Measurements from ENCODE around the gene MYO3B. TPM values are rescaled to one million over a fixed set of nuclear protein-coding genes. Genes with fewer than 3 reads are reported as not detected.
"Not testable (repeated sequence)": the region's sequence is repeated elsewhere in the genome, so short reads cannot be mapped to it uniquely, and the experiment has no call there.

Gene MYO3B
- total RNA-seq, 5 donors from 2014 or later (not counting 1 experiment from before 2014, with no cell fraction given): 0.26 to 0.28 TPM; not detected in 3

DNA sequence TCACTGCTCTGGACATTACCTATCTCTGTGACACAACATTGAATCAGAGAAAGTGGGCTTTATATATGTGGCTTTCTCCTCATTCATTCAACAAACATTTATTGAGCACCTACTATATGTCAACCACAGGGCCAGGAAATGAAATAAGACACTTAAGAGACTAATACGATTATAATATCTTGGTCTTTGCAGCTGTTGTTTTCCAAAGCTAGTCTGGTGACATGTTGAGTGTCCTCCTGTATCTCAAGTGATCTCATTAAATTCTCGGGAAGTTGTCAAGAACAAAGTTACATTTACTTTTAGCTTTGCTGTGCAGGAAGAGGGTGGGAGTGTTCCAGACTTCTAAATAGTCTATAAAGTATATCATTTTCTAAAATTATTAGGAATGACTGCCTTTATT, 372.6 kb downstream of the MYO3B start:
- H3K9me3 Mint-ChIP-seq: peaks cover 7 to 20% (median 10%) of the 10 kb centered on the region in 3 donors
- no peak overlapping the region for H3K4me3 Mint-ChIP-seq
- H3K36me3 Mint-ChIP-seq: no peaks in the 10 kb centered on the region
- H3K4me1 Mint-ChIP-seq: no peaks in the 10 kb centered on the region
- H3K27ac Mint-ChIP-seq: no peak overlapping the region
- peaks cover 4 to 6% of the 10 kb centered on the region in 2 donors for H3K27me3 Mint-ChIP-seq
- H3K27me3 ChIP-seq (replicated peaks in 1 of 2; ENCODE audit: control insufficient read depth in 2 of 2, extremely low read depth in 1 of 2, insufficient read depth in 2 of 2, low read length in 1 of 2): peaks cover 0 to 2% of the 10 kb centered on the region in 2 experiments
- DNase-seq: no peak
- POLR2A ChIA-PET: no interaction called here
- H3K36me3 ChIP-seq (ENCODE audit: control insufficient read depth in 2 of 2, extremely low read depth in 1 of 2, insufficient read depth in 1 of 2, low read length in 1 of 2): no peaks in the 10 kb centered on the region
- H3K27ac ChIP-seq (ENCODE audit: low read length): no peak overlapping the region
- no peaks in the 10 kb centered on the region for H3K9me3 ChIP-seq
- WGBS (ENCODE audit: insufficient coverage): no CpG with 5 or more reads among the region's 2 CpGs
- no peak overlapping the region for H3K4me3 ChIP-seq (ENCODE audit: control insufficient read depth in 1 of 2, extremely low read depth in 1 of 2, low read length in 1 of 2)
- H3K4me1 ChIP-seq (ENCODE audit: control insufficient read depth in 1 of 2, extremely low read depth in 1 of 2, insufficient read depth in 2 of 2, low read length in 2 of 2): no peaks in the 10 kb centered on the region
- no peak for ATAC-seq (replicated peaks in 1 of 4)
- CTCF ChIA-PET: no interaction called here

DNA sequence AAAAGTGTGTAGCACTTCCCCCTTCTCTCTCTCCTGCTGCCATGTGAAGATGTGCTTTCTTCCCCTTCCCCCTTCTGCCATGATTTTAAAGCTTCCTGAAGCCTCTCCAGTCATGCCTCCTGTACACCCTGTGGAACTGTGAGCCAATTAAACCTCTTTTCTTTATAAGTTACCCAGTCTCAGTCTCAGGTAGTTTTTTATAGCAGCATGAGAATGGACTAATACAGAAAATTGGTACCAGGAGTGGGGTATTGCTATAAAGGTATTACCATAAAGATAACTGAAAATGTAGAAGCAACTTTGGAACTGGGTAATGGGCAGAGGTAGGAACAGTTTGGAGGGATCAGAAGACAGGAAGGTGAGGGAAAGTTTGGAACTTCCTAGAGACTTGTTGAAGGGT, 374.0 kb downstream of the MYO3B start:
- H3K4me3 Mint-ChIP-seq; H3K4me1 ChIP-seq (ENCODE audit: control insufficient read depth in 1 of 2, extremely low read depth in 1 of 2, insufficient read depth in 2 of 2, low read length in 2 of 2); H3K27ac ChIP-seq (ENCODE audit: low read length); H3K9me3 ChIP-seq; H3K27me3 ChIP-seq (replicated peaks in 1 of 2; ENCODE audit: control insufficient read depth in 2 of 2, extremely low read depth in 1 of 2, insufficient read depth in 2 of 2, low read length in 1 of 2); DNase-seq; ATAC-seq (replicated peaks in 1 of 4); POLR2A ChIA-PET; CTCF ChIA-PET; H3K4me3 ChIP-seq (ENCODE audit: control insufficient read depth in 1 of 2, extremely low read depth in 1 of 2, low read length in 1 of 2); H3K27me3 Mint-ChIP-seq; H3K27ac Mint-ChIP-seq; H3K36me3 ChIP-seq (ENCODE audit: control insufficient read depth in 2 of 2, extremely low read depth in 1 of 2, insufficient read depth in 1 of 2, low read length in 1 of 2); H3K4me1 Mint-ChIP-seq; H3K36me3 Mint-ChIP-seq: not testable (repeated sequence)
- peaks cover 7 to 15% (median 10%) of the 10 kb centered on the region in 3 donors for H3K9me3 Mint-ChIP-seq

- Histone ChIP-seq H3K4me3 (ENCODE audit: control insufficient read depth in 1 of 2, extremely low read depth in 1 of 2, low read length in 1 of 2) (no peak overlapping the region), H3K9me3 (no peaks in the 10 kb centered on the region), H3K27ac (ENCODE audit: low read length) (no peak overlapping the region), H3K36me3 (ENCODE audit: control insufficient read depth in 2 of 2, extremely low read depth in 1 of 2, insufficient read depth in 1 of 2, low read length in 1 of 2) (no peaks in the 10 kb centered on the region), H3K27me3 (replicated peaks in 1 of 2; ENCODE audit: control insufficient read depth in 2 of 2, extremely low read depth in 1 of 2, insufficient read depth in 2 of 2, low read length in 1 of 2) (peaks cover 0 to 2% of the 10 kb centered on the region in 2 experiments), H3K4me1 (ENCODE audit: control insufficient read depth in 1 of 2, extremely low read depth in 1 of 2, insufficient read depth in 2 of 2, low read length in 2 of 2) (no peaks in the 10 kb centered on the region)
- no peak for ATAC-seq (replicated peaks in 1 of 4)
- Mint-ChIP-seq H3K27ac (no peak overlapping the region), H3K9me3 (peaks cover 7 to 15% (median 10%) of the 10 kb centered on the region in 3 donors), H3K4me1 (no peaks in the 10 kb centered on the region), H3K4me3 (no peak overlapping the region), H3K27me3 (peaks cover 7 to 13% of the 10 kb centered on the region in 2 donors), H3K36me3 (no peaks in the 10 kb centered on the region)
- ChIA-PET POLR2A (no interaction called here), CTCF (no interaction called here)
- no CpG with 5 or more reads among the region's 4 CpGs for WGBS (ENCODE audit: insufficient coverage)
- DNase-seq: no peak
Observed at GRCh38 chr2:170553748-170554147, 375.8 kb downstream of the MYO3B start.

DNA sequence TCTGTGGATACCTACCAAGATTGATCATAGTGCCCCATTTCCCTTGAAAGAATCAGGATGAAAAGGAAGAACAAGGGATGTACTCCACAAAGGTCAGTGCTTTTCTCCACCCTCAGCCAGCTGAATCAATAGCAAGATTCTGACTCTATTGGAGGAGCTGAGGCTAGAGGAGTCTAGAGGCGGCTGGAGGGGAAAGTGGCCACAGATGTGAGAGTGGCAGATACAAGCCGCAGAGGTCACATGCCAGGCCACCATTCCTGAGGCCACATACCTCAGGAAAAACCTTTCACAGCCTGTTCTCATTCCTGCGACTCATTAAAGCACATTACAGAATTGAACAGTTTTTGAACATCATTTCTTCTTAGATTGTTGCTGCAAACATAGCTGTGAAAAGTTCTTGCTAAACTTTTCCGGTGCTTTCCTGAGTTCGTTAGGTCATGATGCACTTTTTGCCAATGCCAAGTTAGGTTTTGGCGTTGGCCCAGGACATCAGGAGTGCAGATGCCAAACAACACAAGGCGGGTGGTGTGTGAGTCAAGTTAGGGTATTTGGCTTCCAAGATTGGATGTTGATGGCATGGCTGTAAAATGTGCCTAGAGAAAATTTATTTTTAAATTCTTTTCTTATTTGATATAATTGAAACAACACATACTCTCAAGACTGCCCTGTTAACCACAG, 376.5 kb downstream of the MYO3B start:
- Histone ChIP-seq H3K36me3 (ENCODE audit: control insufficient read depth in 2 of 2, extremely low read depth in 1 of 2, insufficient read depth in 1 of 2, low read length in 1 of 2) (no peaks in the 10 kb centered on the region), H3K9me3 (no peaks in the 10 kb centered on the region), H3K27me3 (replicated peaks in 1 of 2; ENCODE audit: control insufficient read depth in 2 of 2, extremely low read depth in 1 of 2, insufficient read depth in 2 of 2, low read length in 1 of 2) (peaks cover 0 to 2% of the 10 kb centered on the region in 2 experiments), H3K4me1 (ENCODE audit: control insufficient read depth in 1 of 2, extremely low read depth in 1 of 2, insufficient read depth in 2 of 2, low read length in 2 of 2) (no peaks in the 10 kb centered on the region), H3K4me3 (ENCODE audit: control insufficient read depth in 1 of 2, extremely low read depth in 1 of 2, low read length in 1 of 2) (no peak overlapping the region), H3K27ac (ENCODE audit: low read length) (no peak overlapping the region)
- H3K27me3 Mint-ChIP-seq: peaks cover 7 to 13% of the 10 kb centered on the region in 2 donors
- no peaks in the 10 kb centered on the region for H3K36me3 Mint-ChIP-seq
- 96% methylated on average over 3 of the region's 7 CpGs for WGBS (ENCODE audit: insufficient coverage)
- H3K9me3 Mint-ChIP-seq: peaks cover 7 to 15% (median 10%) of the 10 kb centered on the region in 3 donors
- DNase-seq (no peak), ATAC-seq (replicated peaks in 1 of 4) (no peak)
- ChIA-PET POLR2A (no interaction called here), CTCF (no interaction called here)
- H3K4me3 Mint-ChIP-seq: no peak overlapping the region
- H3K27ac Mint-ChIP-seq: no peak overlapping the region
- no peaks in the 10 kb centered on the region for H3K4me1 Mint-ChIP-seq

DNA sequence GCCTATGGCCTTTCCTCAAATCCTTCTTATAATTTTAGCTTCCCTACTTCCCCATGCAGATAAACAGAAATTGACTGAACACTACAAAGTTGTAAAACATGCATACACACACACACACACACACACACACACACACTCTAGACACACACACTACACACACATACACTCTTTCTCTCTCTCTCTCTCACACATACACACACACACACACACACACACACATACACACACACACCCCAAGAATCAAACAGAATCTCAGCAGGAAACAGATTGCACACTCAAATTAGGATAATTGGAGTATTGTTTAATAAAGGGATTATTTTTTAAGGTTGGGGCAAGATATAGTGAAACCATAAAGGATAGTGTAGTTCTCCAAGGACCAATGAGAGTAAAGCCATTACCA, 385.0 kb downstream of the MYO3B start:
- Mint-ChIP-seq H3K4me1 (no peaks in the 10 kb centered on the region), H3K9me3 (peaks cover 0 to 5% (median 0%) of the 10 kb centered on the region in 3 donors), H3K27ac (no peak overlapping the region), H3K4me3 (no peak overlapping the region), H3K36me3 (no peaks in the 10 kb centered on the region), H3K27me3 (peaks cover 7 to 16% of the 10 kb centered on the region in 2 donors)
- Histone ChIP-seq H3K27ac (ENCODE audit: low read length) (no peak overlapping the region), H3K27me3 (replicated peaks in 1 of 2; ENCODE audit: control insufficient read depth in 2 of 2, extremely low read depth in 1 of 2, insufficient read depth in 2 of 2, low read length in 1 of 2) (peaks cover 0 to 4% of the 10 kb centered on the region in 2 experiments), H3K4me3 (ENCODE audit: control insufficient read depth in 1 of 2, extremely low read depth in 1 of 2, low read length in 1 of 2) (no peak overlapping the region), H3K4me1 (ENCODE audit: control insufficient read depth in 1 of 2, extremely low read depth in 1 of 2, insufficient read depth in 2 of 2, low read length in 2 of 2) (no peaks in the 10 kb centered on the region), H3K36me3 (ENCODE audit: control insufficient read depth in 2 of 2, extremely low read depth in 1 of 2, insufficient read depth in 1 of 2, low read length in 1 of 2) (no peaks in the 10 kb centered on the region), H3K9me3 (no peaks in the 10 kb centered on the region)
- ATAC-seq (replicated peaks in 1 of 4) (no peak), DNase-seq (no peak)
- CTCF ChIA-PET: no interaction called here
- POLR2A ChIA-PET: no interaction called here

- no peaks in the 10 kb centered on the region for H3K4me1 ChIP-seq (ENCODE audit: control insufficient read depth in 1 of 2, extremely low read depth in 1 of 2, insufficient read depth in 2 of 2, low read length in 2 of 2)
- ChIA-PET CTCF (no interaction called here), POLR2A (no interaction called here)
- Mint-ChIP-seq H3K9me3 (peaks cover 0 to 5% (median 0%) of the 10 kb centered on the region in 3 donors), H3K4me3 (no peak overlapping the region), H3K27ac (no peak overlapping the region), H3K27me3 (peaks cover 7 to 16% of the 10 kb centered on the region in 2 donors), H3K4me1 (no peaks in the 10 kb centered on the region), H3K36me3 (no peaks in the 10 kb centered on the region)
- no peak overlapping the region for H3K4me3 ChIP-seq (ENCODE audit: control insufficient read depth in 1 of 2, extremely low read depth in 1 of 2, low read length in 1 of 2)
- H3K36me3 ChIP-seq (ENCODE audit: control insufficient read depth in 2 of 2, extremely low read depth in 1 of 2, insufficient read depth in 1 of 2, low read length in 1 of 2): no peaks in the 10 kb centered on the region
- ATAC-seq (replicated peaks in 1 of 4) (no peak), DNase-seq (no peak)
- no peak overlapping the region for H3K27ac ChIP-seq (ENCODE audit: low read length)
- no peaks in the 10 kb centered on the region for H3K9me3 ChIP-seq
- peaks cover 0 to 4% of the 10 kb centered on the region in 2 experiments for H3K27me3 ChIP-seq (replicated peaks in 1 of 2; ENCODE audit: control insufficient read depth in 2 of 2, extremely low read depth in 1 of 2, insufficient read depth in 2 of 2, low read length in 1 of 2)
Observed at GRCh38 chr2:170563401-170563800, 385.5 kb downstream of the MYO3B start.

- WGBS (ENCODE audit: insufficient coverage): 33% methylated on average over 1 of the region's 1 CpG
- Mint-ChIP-seq H3K4me1 (no peaks in the 10 kb centered on the region), H3K4me3 (no peak overlapping the region), H3K9me3 (peaks cover 0 to 2% (median 0%) of the 10 kb centered on the region in 3 donors), H3K27ac (no peak overlapping the region), H3K27me3 (peaks cover 9 to 17% of the 10 kb centered on the region in 2 donors), H3K36me3 (no peaks in the 10 kb centered on the region)
- H3K27ac ChIP-seq (ENCODE audit: low read length): no peak overlapping the region
- ATAC-seq (replicated peaks in 1 of 4) (no peak), DNase-seq (no peak)
- no peaks in the 10 kb centered on the region for H3K4me1 ChIP-seq (ENCODE audit: control insufficient read depth in 1 of 2, extremely low read depth in 1 of 2, insufficient read depth in 2 of 2, low read length in 2 of 2)
- no peaks in the 10 kb centered on the region for H3K9me3 ChIP-seq
- POLR2A ChIA-PET: no interaction called here
- no peaks in the 10 kb centered on the region for H3K36me3 ChIP-seq (ENCODE audit: control insufficient read depth in 2 of 2, extremely low read depth in 1 of 2, insufficient read depth in 1 of 2, low read length in 1 of 2)
- peaks cover 0 to 4% of the 10 kb centered on the region in 2 experiments for H3K27me3 ChIP-seq (replicated peaks in 1 of 2; ENCODE audit: control insufficient read depth in 2 of 2, extremely low read depth in 1 of 2, insufficient read depth in 2 of 2, low read length in 1 of 2)
- H3K4me3 ChIP-seq (ENCODE audit: control insufficient read depth in 1 of 2, extremely low read depth in 1 of 2, low read length in 1 of 2): no peak overlapping the region
- CTCF ChIA-PET: no interaction called here
Observed at GRCh38 chr2:170566138-170566537, 388.2 kb downstream of the MYO3B start.
